Esophagus squamous epithelium (tissue), 4 donors: Measurements from ENCODE around the gene LPAR1.

Experiments
- POLR2A ChIP-seq, 4 donors: fragments of 450-650 bp; IDR thresholded peaks; one replicate each; pipeline ENCODE4 v1.6.1; 2017; ENCODE audit warnings: antibody characterized with exemption in 4 of 4, mild to moderate bottlenecking in 4 of 4, moderate library complexity in 3 of 4
- TF ChIP-seq, protein P1 (sequence below), 6 experiments: fragments of 450-650 bp in 4 of 6; fragments of 200-600 bp in 2 of 6; sonication (generic) in 2 of 6; IDR thresholded peaks; one replicate each; pipeline ENCODE4 v1.5.1; 2016 to 2019; ENCODE audit warnings: antibody characterized with exemption in 6 of 6, mild to moderate bottlenecking in 4 of 6, moderate library complexity in 4 of 6

DNA sequence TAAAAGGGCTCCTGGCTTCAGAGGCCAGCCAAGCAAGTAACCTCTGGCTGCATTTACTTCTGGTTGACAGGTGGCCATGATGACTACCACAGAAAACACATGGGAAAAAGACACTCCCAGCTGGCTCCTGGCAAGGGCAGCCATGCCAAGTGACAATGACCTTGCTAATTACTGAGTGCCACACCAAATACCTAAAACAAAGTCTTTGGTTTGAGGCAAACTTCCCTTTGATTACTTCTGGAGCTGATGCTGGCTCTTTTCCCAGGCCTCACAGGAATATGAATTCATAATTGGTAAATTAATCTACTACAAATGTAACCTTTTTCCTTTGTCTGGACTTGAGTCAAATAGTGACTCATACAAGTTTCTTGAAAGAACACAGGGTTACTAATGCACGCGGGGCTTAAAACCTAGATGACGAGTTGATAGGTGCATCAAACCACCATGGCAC is 61.0 kb downstream of the LPAR1 start:
- TF ChIP-seq, protein P1, sequence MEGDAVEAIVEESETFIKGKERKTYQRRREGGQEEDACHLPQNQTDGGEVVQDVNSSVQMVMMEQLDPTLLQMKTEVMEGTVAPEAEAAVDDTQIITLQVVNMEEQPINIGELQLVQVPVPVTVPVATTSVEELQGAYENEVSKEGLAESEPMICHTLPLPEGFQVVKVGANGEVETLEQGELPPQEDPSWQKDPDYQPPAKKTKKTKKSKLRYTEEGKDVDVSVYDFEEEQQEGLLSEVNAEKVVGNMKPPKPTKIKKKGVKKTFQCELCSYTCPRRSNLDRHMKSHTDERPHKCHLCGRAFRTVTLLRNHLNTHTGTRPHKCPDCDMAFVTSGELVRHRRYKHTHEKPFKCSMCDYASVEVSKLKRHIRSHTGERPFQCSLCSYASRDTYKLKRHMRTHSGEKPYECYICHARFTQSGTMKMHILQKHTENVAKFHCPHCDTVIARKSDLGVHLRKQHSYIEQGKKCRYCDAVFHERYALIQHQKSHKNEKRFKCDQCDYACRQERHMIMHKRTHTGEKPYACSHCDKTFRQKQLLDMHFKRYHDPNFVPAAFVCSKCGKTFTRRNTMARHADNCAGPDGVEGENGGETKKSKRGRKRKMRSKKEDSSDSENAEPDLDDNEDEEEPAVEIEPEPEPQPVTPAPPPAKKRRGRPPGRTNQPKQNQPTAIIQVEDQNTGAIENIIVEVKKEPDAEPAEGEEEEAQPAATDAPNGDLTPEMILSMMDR (IDR thresholded peaks at IDR 0.05), result no peak
- TF ChIP-seq POLR2A (IDR thresholded peaks at IDR 0.05), result no peak
